HCT116 (cell line): Measurements from ENCODE around the gene KCNK15. TPM values are rescaled to one million over a fixed set of nuclear protein-coding genes. Genes with fewer than 3 reads are reported as not detected.

Experiments
- ATAC-seq: fragments of 200-7000 bp; cut with Tn5 transposase; 2 replicates; pipeline ENCODE4 v1.9.1; 2020; ENCODE audit warnings: mild to moderate bottlenecking, moderate library complexity
- BruUV-seq: library from RNA; stranded (reverse); fragments of 400-500 nt; replicated peaks from 2 replicates; lab custom pipeline; 2021; lab: Mats Ljungman, UMichigan
- CTCF ChIA-PET: fragments of 300-600 bp; sonication (Branson Sonifier 250); formaldehyde crosslinking; loops from one replicate; lab custom pipeline; 2021; ENCODE audit warnings: antibody characterized with exemption; lab: Charles Lee
- POLR2A ChIA-PET: fragments of 300-600, 350-600 bp; sonication (Branson Sonifier 250); formaldehyde crosslinking; loops from one replicate; lab custom pipeline; 2021; ENCODE audit warnings: antibody characterized with exemption; lab: Charles Lee
- RAD21 ChIA-PET, 2 experiments: fragments of 300-600 bp; sonication (Branson Sonifier 250); formaldehyde crosslinking; loops; one replicate each; lab custom pipeline; 2023; ENCODE audit warnings: low total read pairs in 2 of 2; ENCODE audit not compliant: uncharacterized antibody in 2 of 2, unreplicated experiment in 2 of 2, low non-redundant PET in 1 of 2; lab: Charles Lee
- DNase-seq: peaks from one replicate; pipeline ENCODE4 v3.0.0-alpha.2; 2010; ENCODE audit warnings: low read depth, low spot score
- H2AFZ ChIP-seq: fragments of 200-600 bp; shearing (Covaris generic), sonication (generic); 2 replicates; pipeline ENCODE4 v1.6.1; 2017; ENCODE audit warnings: low read depth, mixed run types, mixed read lengths, antibody characterized with exemption, low read length; ENCODE audit not compliant: poor library complexity, severe bottlenecking
- H3K27ac ChIP-seq: 2 replicates; pipeline ENCODE4 v1.5.1; 2012; ENCODE audit warnings: low read depth, low read length
- H3K27me3 ChIP-seq: fragments of 200-600 bp; sonication (generic); 2 replicates; pipeline ENCODE4 v1.6.1; 2016; ENCODE audit warnings: mixed run types, low read length, mixed read lengths; ENCODE audit not compliant: insufficient read depth
- H3K36me3 ChIP-seq, 2 experiments: fragments of 200-500 bp in 1 of 2; fragments of 200-600 bp in 1 of 2; sonication (Bioruptor generic) in 1 of 2; sonication (generic) in 1 of 2; 2 replicates each; pipeline versions ENCODE4 v1.5.1 to v1.6.1; 2014 to 2016; ENCODE audit warnings: low read length in 2 of 2, inconsistent platforms in 1 of 2, mixed read lengths in 1 of 2, mixed run types in 1 of 2; ENCODE audit not compliant: insufficient read depth in 2 of 2, control insufficient read depth in 1 of 2
- H3K4me1 ChIP-seq, 2 experiments: fragments of 200-600 bp in 1 of 2; sonication (generic) in 1 of 2; 2 replicates each; pipeline versions ENCODE4 v1.5.1 to v1.6.1; 2012 to 2017; ENCODE audit warnings: low read length in 2 of 2, inconsistent platforms in 1 of 2, mild to moderate bottlenecking in 1 of 2, mixed read lengths in 1 of 2, mixed run types in 1 of 2, moderate library complexity in 1 of 2; ENCODE audit not compliant: insufficient read depth in 2 of 2, control insufficient read depth in 1 of 2
- H3K4me2 ChIP-seq: fragments of 200-600 bp; sonication (generic); 2 replicates; pipeline ENCODE4 v1.6.1; 2017; ENCODE audit warnings: mixed run types, low read length, mixed read lengths
- H3K4me3 ChIP-seq, 2 experiments: fragments of 200-600 bp in 1 of 2; sonication (generic) in 1 of 2; replicated peaks in 1 of 2; 2 replicates each; pipeline ENCODE4 v1.5.1; 2011 to 2016; ENCODE audit warnings: low read length in 2 of 2, control low read depth in 1 of 2, low read depth in 1 of 2, mild to moderate bottlenecking in 1 of 2, mixed read lengths in 1 of 2, mixed run types in 1 of 2
- H3K79me2 ChIP-seq: fragments of 200-600 bp; sonication (generic); 2 replicates; pipeline ENCODE4 v1.6.1; 2017; ENCODE audit warnings: mild to moderate bottlenecking, mixed run types, low read length, moderate library complexity, mixed read lengths; ENCODE audit not compliant: insufficient read depth
- H3K9ac ChIP-seq: fragments of 200-600 bp; sonication (generic); 2 replicates; pipeline ENCODE4 v1.6.1; 2016; ENCODE audit warnings: low read length, mixed read lengths
- H3K9me2 ChIP-seq: fragments of 200-600 bp; sonication (generic), shearing (Covaris generic); 2 replicates; pipeline ENCODE4 v1.6.1; 2017; ENCODE audit warnings: mixed run types, mild to moderate bottlenecking, moderate library complexity; ENCODE audit not compliant: insufficient read depth
- H3K9me3 ChIP-seq, 2 experiments: fragments of 200-500 bp in 1 of 2; fragments of 200-600 bp in 1 of 2; sonication (Bioruptor generic) in 1 of 2; sonication (generic) in 1 of 2; 2 replicates each; pipeline ENCODE4 v1.6.1; 2014 to 2017; ENCODE audit warnings: low read length in 2 of 2, mixed read lengths in 2 of 2, inconsistent platforms in 1 of 2, low read depth in 1 of 2, mild to moderate bottlenecking in 1 of 2, mixed run types in 1 of 2, moderate library complexity in 1 of 2; ENCODE audit not compliant: control insufficient read depth in 1 of 2, insufficient read depth in 1 of 2
- H4K20me1 ChIP-seq: fragments of 200-600 bp; sonication (generic), shearing (Covaris generic); 2 replicates; pipeline ENCODE4 v1.6.1; 2017; ENCODE audit warnings: mixed run types, mild to moderate bottlenecking, moderate library complexity; ENCODE audit not compliant: insufficient read depth
- CBX3 ChIP-seq: IDR thresholded peaks from 2 replicates; pipeline ENCODE4 v1.6.1; 2012; ENCODE audit warnings: low read depth
- CEBPB ChIP-seq: IDR thresholded peaks from 2 replicates; pipeline ENCODE4 v1.6.1; 2012; ENCODE audit warnings: low read depth
- CTCF ChIP-seq, 3 experiments: fragments of 200-600 bp in 1 of 3; sonication (generic) in 1 of 3; IDR thresholded peaks in 2 of 3; conservative IDR thresholded peaks in 1 of 3; 2 replicates each; pipeline ENCODE4 v1.5.1; 2012 to 2017; ENCODE audit warnings: low read depth in 2 of 3, low read length in 2 of 3, antibody characterized with exemption in 1 of 3, borderline replicate concordance in 1 of 3, control low read depth in 1 of 3, mild to moderate bottlenecking in 1 of 3, mixed read lengths in 1 of 3, mixed run types in 1 of 3, moderate library complexity in 1 of 3; ENCODE audit not compliant: insufficient read depth in 1 of 3
- EGR1 ChIP-seq: IDR thresholded peaks from 2 replicates; pipeline ENCODE4 v1.6.1; 2012; ENCODE audit warnings: low read depth
- EZH2phosphoT487 ChIP-seq: fragments of 200-600 bp; IDR thresholded peaks from 2 replicates; pipeline ENCODE4 v1.6.1; 2018; ENCODE audit warnings: antibody characterized with exemption, borderline replicate concordance
- POLR2A ChIP-seq: IDR thresholded peaks from 2 replicates; pipeline ENCODE4 v1.7.0; 2011; ENCODE audit warnings: borderline replicate concordance; ENCODE audit not compliant: insufficient read depth, insufficient read length; ENCODE audit errors: extremely low read depth
- POLR2AphosphoS5 ChIP-seq: IDR thresholded peaks from 2 replicates; pipeline ENCODE4 v1.6.1; 2011; ENCODE audit warnings: mild to moderate bottlenecking, low read depth, low read length, moderate library complexity
- REST ChIP-seq: IDR thresholded peaks from 2 replicates; pipeline ENCODE4 v1.6.1; 2012; ENCODE audit warnings: low read depth
- SP1 ChIP-seq: IDR thresholded peaks from 2 replicates; pipeline ENCODE4 v1.6.1; 2012; ENCODE audit warnings: low read depth
- SRF ChIP-seq: IDR thresholded peaks from 2 replicates; pipeline ENCODE4 v1.6.1; 2012; ENCODE audit warnings: low read depth
- TCF7L2 ChIP-seq: IDR thresholded peaks from 2 replicates; pipeline ENCODE4 v1.7.0; 2011; ENCODE audit warnings: borderline replicate concordance, inconsistent platforms; ENCODE audit not compliant: insufficient read depth, insufficient read length; ENCODE audit errors: extremely low read depth
- YY1 ChIP-seq: IDR thresholded peaks from 2 replicates; pipeline ENCODE4 v1.6.1; 2011; ENCODE audit warnings: low read length, low read depth, moderate library complexity, mild to moderate bottlenecking; ENCODE audit not compliant: insufficient replicate concordance; ENCODE audit errors: extremely low read depth
- ZBTB33 ChIP-seq: IDR thresholded peaks from 2 replicates; pipeline ENCODE4 v1.6.1; 2011; ENCODE audit warnings: mild to moderate bottlenecking, low read length, moderate library complexity; ENCODE audit not compliant: insufficient replicate concordance; ENCODE audit errors: extremely low read depth
- intact Hi-C: fragments of 100-400 bp; cut with micrococcal nuclease; formaldehyde crosslinking; loops from 2 replicates; pipeline ENCODE4 v1.10.0; 2022
- total RNA-seq: library from RNA; stranded (reverse); gene quantifications from one replicate; pipeline ENCODE4 v1.2.1, GENCODE V29; 2021; ENCODE audit not compliant: unreplicated experiment

The KCNK15 gene
- total RNA-seq, 1 experiment from 2014 or later: not detected

GRCh38 chr20:44781791-44782190 is 36.1 kb downstream of the KCNK15 start:
- BruUV-seq: no TSS peak
- no peak overlapping the region for H3K27ac ChIP-seq
- DNase-seq (no peak), ATAC-seq (no peak)
- TF ChIP-seq TCF7L2: no peak
- TF ChIP-seq CTCF (IDR thresholded peaks at IDR 0.05 in 2 of 3, conservative IDR thresholded peaks at IDR 0.05 in 1 of 3; ENCODE audit: borderline replicate concordance in 1 of 3, insufficient read depth in 1 of 3, low read depth in 2 of 3, low read length in 2 of 3): no peak
- TF ChIP-seq CBX3: no peak
- TF ChIP-seq ZBTB33: no peak
- TF ChIP-seq SRF: no peak
- no peak for TF ChIP-seq POLR2AphosphoS5
- no peak for TF ChIP-seq POLR2A
- TF ChIP-seq EGR1: no peak
- no peak for TF ChIP-seq EZH2phosphoT487
- no peak for TF ChIP-seq REST
- no peak for TF ChIP-seq SP1
- no peak for TF ChIP-seq YY1
- TF ChIP-seq CEBPB: no peak
- no peak overlapping the region for H3K4me3 ChIP-seq
- ChIA-PET POLR2A (interaction anchor here (0.8 kb wide), 1 partner anchor 34 kb away, joined by 3 read pairs; no protein-coding TSS in a partner anchor), CTCF (no interaction called here), RAD21 (no interaction called here)
- H3K4me1 ChIP-seq: no peaks in the 10 kb centered on the region
- H3K9me2 ChIP-seq: no peaks in the 10 kb centered on the region
- intact Hi-C loops: no loop called here
- H3K9ac ChIP-seq: no peak overlapping the region
- H3K27me3 ChIP-seq: peaks cover 40% of the 10 kb centered on the region
- no peaks in the 10 kb centered on the region for H3K79me2 ChIP-seq
- no peaks in the 10 kb centered on the region for H3K9me3 ChIP-seq
- H3K4me2 ChIP-seq: no peak overlapping the region
- H2AFZ ChIP-seq: no peak overlapping the region
- H4K20me1 ChIP-seq: no peaks in the 10 kb centered on the region
- no peaks in the 10 kb centered on the region for H3K36me3 ChIP-seq
